ENCODE data around the gene TMEM132D.

TMEM132D gene

GRCh38 chr12:129885287-129885686, 18.5 kb downstream of the TMEM132D start:
- no peak overlapping the region for H3K27ac Mint-ChIP-seq
- no peak overlapping the region for H3K4me3 Mint-ChIP-seq
- no peaks in the 10 kb centered on the region for H3K36me3 Mint-ChIP-seq (ENCODE audit: low read depth)
- no peak for DNase-seq
- peaks cover 8% of the 10 kb centered on the region for H3K4me1 Mint-ChIP-seq
- no peaks in the 10 kb centered on the region for H3K27me3 Mint-ChIP-seq (ENCODE audit: low read depth, poor library complexity)
- peaks cover 1% of the 10 kb centered on the region for H3K9me3 Mint-ChIP-seq
- no peak for TF ChIP-seq CTCF (IDR thresholded peaks at IDR 0.05)

DNA sequence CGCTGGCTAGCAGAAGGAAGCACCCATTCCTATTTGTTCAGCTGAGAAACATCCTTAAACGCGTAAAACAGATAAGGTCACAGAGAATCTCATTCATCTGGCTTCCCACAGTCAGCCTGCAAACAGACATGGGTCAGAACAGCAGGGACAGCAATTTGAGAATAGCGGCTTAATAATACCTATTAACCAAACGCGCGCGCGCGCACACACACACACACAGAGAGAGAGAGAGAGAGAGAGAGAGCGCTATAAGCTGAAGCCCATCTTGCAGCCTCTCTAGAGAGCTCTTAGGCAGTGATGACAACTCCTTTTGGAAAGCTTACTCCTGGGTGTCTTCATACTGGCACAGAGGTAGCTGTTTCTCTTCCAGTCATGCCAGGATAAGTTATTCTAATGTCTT, 26.4 kb downstream of the TMEM132D start:
- no peak for TF ChIP-seq CTCF (IDR thresholded peaks at IDR 0.05)
- Mint-ChIP-seq H3K27me3 (ENCODE audit: low read depth, poor library complexity) (peaks cover 2% of the 10 kb centered on the region), H3K9me3 (peaks cover 19% of the 10 kb centered on the region), H3K4me3 (no peak overlapping the region), H3K36me3 (ENCODE audit: low read depth) (peaks cover 6% of the 10 kb centered on the region), H3K27ac (no peak overlapping the region), H3K4me1 (peaks cover 17% of the 10 kb centered on the region)
- DNase-seq: no peak

GRCh38 chr12:129873833-129874208, 30.0 kb downstream of the TMEM132D start:
- H3K4me1 Mint-ChIP-seq: peaks cover 32% of the 10 kb centered on the region
- no peak for TF ChIP-seq CTCF (IDR thresholded peaks at IDR 0.05)
- peaks cover 19% of the 10 kb centered on the region for H3K27me3 Mint-ChIP-seq (ENCODE audit: low read depth, poor library complexity)
- peaks cover 4% of the 10 kb centered on the region for H3K9me3 Mint-ChIP-seq
- H3K36me3 Mint-ChIP-seq (ENCODE audit: low read depth): no peaks in the 10 kb centered on the region
- H3K27ac Mint-ChIP-seq: no peak overlapping the region
- no peak for DNase-seq
- no peak overlapping the region for H3K4me3 Mint-ChIP-seq

DNA sequence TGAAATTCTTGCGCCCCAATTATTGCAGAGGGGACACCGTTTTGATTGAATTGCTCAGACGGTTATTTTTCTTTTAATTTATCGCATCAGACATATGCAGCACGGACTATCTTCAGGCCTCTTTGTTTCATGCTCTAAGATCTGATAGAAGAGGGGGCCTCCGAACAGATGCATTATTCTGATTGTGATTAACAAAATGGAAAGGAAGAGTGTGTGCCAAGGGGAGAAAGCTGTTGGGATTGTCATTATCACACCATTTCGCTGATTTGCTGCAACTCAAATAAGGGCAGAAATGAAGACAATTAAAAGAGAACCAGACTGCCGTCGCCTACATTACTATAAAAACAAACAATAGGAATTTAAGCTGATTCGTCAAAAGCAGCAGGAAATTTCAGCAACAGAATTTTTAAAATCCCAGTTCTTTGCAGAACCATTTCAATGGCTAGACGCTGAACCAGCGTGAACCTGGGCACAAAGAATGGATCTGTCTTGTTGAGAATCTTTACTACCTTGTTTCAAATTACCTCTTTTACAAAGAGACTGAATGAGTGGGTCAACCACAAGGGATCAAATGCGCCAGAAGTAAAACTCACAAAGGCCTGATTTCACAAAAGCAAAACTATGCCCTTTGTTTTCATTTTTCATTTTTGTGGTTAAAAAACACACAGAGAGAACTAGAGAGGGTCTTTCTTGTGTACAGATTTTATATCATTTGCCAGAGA, 30.6 kb downstream of the TMEM132D start:
- no peak overlapping the region for H3K4me3 Mint-ChIP-seq
- H3K27ac Mint-ChIP-seq: no peak overlapping the region
- no peak for TF ChIP-seq CTCF (IDR thresholded peaks at IDR 0.05)
- H3K4me1 Mint-ChIP-seq: peaks cover 32% of the 10 kb centered on the region
- H3K27me3 Mint-ChIP-seq (ENCODE audit: low read depth, poor library complexity): peaks cover 19% of the 10 kb centered on the region
- peaks cover 4% of the 10 kb centered on the region for H3K9me3 Mint-ChIP-seq
- H3K36me3 Mint-ChIP-seq (ENCODE audit: low read depth): no peaks in the 10 kb centered on the region
- DNase-seq: no peak

DNA sequence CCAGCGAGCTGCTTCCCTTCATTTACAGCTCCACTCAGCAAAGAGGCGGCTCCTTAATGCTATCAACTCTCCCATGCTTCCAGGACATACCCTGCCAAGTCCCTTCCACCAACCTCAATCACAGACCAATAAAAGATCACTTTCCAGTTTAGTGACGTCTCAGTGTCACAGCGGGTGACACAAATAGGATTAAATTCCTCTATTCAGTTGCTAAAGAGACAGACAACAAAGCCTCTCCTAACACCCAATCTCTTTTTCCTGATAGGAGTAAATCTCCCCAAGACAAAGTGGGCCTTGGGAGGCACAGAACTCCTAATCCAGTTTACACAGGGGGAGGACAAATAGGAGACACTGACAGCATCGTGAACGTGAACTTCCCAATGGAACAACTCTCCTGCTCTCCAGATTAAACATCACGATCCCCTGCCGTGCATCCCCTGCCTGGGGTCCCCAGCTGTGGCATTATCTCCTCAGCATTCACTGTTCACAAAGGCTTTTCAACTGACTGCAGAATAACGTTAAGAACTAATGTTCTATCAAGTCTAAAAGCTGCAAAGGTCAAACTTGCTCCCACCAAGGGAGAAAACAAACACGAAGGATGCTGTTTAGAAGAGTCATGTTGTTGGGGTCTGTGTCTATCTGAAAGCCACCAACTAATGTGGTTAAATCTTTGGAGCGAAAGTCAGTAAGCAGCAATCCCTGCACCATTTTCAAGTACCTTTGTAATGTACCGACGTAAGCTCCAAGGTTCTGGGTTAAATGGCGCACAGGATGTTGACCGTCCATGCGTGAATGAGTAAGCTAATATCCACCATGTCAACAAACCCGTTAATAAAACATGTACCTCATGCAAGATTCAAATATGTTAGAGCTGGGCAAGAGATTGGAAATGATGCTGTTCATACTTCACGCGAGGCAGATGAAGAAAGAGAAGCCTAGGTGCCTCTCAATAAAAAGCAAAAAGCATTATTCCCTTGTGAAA, 31.5 kb downstream of the TMEM132D start:
- no peaks in the 10 kb centered on the region for H3K36me3 Mint-ChIP-seq (ENCODE audit: low read depth)
- DNase-seq: no peak
- H3K4me3 Mint-ChIP-seq: peak overlapping the region; percentile 32
- H3K27me3 Mint-ChIP-seq (ENCODE audit: low read depth, poor library complexity): peaks cover 19% of the 10 kb centered on the region
- peaks cover 5% of the 10 kb centered on the region for H3K9me3 Mint-ChIP-seq
- peaks cover 32% of the 10 kb centered on the region for H3K4me1 Mint-ChIP-seq
- TF ChIP-seq CTCF (IDR thresholded peaks at IDR 0.05): no peak
- H3K27ac Mint-ChIP-seq: peak overlapping the region; percentile 27

Measured in nephron progenitor cell (in vitro differentiated cells).